GM19372 (cell line): ENCODE data around the gene IQCC.

Experiments used
- ATAC-seq: cut with Tn5 transposase; IDR thresholded peaks from one replicate; pipeline ENCODE4 v1.9.1; 2021; ENCODE audit warnings: mild to moderate bottlenecking, low read depth, moderate library complexity; ENCODE audit not compliant: unreplicated experiment

The IQCC gene

DNA sequence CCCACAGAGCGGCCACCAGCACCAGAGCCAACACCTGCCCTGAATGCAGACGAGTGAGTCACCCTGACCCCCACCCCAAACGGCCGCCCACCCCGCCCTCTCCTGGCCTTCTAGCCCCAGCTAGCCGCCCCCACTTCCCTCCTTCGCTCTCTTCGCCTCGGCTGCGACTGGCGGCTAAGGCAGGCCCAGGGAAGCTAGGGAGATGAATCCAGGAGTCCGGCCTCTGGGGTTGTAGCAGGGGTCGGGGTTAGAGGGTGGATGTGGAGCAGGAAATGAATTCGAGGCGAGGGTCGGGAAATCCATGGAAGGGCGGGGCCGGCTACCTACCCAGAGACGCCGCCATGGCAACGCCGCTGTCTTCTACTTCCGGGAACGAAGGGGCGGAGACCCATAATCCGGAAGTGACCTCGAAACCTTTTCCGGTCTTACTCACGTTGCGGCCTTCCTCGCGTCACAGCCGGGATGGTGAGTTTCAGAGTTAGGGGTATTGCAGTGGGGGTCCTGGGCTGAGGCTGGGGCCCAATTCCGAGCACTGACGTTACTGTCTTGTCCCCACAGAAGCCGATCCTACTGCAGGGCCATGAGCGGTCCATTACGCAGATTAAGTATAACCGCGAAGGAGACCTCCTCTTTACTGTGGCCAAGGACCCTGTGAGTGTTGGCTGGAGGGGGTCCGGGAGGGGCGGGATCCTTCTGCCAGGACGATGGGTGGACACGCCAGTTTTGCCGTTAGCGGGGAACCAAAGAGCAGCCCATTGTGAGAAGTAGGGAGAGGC lies 16.7 kb downstream of the IQCC start, which contains the start of the genes EIF3I and TMEM234:
Gene EIF3I (plus strand): TSS at position 428 of the 776 bp plus-strand sequence. CDS start 35 bp downstream, at position 463.
Gene TMEM234 (minus strand): TSS at position 374 of the 776 bp plus-strand sequence. CDS start 31 bp downstream, at position 343.
- ATAC-seq: peak; percentile 97

DNA sequence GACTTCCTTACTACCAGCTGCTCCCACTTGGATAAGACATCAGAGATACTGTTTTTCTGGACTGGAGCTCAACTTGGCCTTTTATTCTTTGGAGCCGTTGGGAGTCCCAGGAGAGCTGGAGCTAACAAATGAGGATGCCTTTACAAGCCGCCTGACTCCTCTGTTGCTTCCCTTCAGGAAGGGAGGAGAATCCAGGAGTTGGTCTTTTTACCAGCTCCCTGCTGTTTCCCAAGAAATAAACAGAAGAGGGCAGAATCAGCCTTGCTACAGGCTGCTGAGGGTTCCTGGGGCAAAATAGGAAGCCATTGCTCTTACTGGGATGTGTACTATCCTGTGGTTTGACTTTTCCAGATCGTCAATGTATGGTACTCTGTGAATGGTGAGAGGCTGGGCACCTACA lies 18.2 kb downstream of the IQCC start:
- no peak for ATAC-seq

DNA sequence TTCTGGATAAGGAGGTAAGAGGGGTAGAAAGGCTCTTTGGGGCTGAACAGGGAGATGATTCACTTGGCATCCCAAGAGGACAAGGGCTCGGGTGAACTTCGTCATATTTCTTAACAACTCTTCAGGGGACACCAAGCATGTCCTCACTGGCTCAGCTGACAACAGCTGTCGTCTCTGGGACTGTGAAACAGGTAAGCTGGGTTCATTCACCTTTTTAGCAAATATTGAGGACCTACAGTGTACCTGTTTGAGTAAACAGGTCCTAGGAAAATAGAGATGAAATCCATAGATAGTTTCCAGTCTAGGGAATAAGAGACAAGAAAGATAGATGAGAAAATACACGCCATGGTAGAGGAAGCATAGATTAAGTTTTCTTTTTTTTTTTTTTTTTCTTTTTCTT lies 18.8 kb downstream of the IQCC start:
- ATAC-seq: no peak

DNA sequence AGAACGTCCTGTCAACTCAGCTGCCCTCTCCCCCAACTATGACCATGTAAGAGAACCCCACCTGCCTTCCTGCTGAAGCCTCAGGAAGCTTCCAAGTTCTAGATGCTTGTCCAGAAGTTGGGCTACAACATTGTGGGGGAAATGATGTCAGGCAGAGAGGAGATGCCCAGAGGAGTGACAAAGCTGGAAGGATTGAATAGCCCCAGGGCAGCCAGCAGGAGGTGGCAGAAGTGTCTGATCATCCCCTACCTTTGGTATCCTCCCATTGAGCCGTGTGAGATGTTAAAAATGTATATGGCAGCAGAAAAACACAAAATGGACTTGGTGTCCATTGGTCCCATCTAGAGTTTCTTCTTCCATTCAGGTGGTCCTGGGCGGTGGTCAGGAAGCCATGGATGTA lies 23.3 kb downstream of the IQCC start:
- ATAC-seq: no peak

DNA sequence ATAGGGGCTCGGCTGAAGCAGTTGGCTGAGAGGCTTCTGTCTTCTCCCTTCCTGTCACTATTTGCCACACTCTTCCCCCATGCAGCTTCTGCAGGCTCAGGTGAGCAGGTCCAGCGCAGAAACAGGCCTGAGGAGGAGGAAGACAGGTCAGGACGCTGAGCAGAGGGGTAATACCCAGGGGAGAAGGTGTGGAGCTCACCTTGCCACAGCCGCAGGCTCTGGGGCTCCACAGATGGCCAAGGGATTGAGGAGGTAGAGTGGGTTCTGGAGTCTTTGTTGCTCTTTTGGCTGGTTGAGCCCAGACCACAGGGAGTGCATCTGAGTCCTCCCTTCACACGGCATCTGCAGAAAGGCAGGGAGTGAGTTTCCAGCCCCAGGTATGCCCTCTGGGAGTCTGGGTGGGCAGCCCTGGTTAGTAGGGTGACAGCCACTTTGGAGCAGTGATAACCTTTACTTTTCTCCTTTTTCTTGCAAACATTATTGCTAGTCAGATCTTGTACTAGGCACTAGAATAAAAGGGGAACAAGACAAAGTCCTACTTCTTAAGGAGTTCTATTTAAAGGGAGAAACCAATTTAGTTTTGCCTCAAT lies 26.5 kb downstream of the IQCC start:
- ATAC-seq: no peak

DNA sequence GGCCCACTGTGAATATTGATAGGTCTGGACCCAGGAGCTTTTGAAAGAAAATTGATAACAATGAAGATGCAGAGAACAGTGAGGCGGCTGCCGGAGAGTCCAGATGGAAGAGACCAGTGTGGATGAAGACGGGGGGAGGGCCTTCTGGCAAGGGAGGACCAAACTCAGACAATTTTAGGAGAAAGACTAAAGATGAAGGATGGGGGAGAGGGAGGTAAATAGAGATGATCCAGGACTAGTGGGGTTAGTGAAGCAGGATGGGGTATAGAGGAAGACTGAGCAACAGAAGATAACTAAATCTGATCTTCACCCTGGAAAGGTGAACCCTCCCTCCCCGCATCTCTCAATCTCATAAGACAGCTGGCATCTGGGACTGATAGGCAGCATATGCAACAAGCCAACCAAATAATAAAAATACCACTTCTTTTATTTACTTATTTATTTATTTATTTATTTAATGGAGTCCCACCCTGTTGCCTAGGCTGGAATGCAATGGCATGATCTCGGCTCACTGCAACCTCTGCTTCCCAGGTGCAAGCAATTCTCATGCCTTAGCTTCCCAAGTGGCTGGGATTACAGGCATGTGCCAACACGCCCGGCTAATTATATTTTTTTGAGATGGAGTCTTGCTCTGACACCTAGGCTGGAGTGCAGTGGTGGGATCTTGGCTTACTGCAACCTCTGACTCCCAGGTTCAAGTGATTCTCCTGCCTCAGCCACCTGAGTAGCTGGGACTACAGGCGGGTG lies 27.3 kb downstream of the IQCC start:
- ATAC-seq: no peak

DNA sequence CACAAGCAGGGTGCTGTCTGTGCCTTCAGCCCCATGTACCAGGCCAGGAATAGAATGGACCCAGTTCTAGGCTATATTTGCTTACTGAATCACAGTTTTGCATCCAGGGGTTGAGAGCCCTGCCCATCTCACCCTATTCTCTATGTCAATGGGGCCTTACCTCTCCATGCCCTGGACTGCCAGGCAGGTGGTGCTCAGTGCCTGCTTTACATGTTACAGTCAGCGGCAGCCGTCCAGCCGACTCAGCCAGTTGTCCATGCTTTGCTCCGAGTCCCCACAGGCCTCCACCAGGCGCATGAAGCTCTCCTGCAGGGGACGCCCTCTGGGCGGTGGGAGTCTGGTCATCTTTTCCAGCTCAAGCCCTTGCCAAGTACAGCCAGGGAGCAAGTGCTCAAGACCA lies 29.3 kb downstream of the IQCC start:
- ATAC-seq: no peak

DNA sequence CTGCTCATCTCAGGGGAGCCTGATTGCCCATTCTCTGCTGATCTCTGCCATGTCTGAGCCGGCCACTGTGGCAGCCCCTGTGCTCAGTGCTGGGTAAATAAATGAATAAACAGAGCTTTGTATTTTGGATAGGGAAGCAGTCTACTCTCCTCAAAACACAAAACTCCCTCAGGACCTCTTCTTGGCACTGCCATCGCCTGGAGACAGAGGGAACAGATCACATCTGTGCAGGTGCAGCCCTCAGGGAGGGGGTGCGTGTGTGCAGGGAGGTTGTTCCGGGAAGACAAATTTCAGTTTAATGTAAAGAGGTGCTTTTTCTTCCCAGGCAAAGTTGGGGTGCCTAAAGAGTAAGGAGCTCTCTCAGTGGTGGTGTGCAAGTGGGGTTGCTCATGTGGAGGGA lies 33.9 kb downstream of the IQCC start:
- no peak for ATAC-seq

DNA sequence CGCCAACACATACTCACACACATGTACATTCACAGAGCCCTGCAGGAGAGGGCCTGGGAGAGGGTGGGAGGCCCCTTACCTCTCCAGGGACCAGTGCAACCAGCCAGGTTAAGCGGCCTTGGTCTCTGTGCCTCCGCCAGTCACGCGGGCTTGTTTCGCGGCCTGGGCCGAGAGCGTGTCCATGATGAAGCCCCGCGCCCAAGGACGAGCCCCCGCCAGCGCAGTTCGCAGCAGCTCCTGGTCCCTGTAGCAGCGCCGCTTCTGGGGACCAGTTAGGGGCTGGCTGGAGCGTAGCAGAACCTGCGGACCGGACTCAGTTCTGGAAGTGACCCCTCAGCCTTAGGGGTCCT lies 34.3 kb downstream of the IQCC start:
- ATAC-seq: no peak

DNA sequence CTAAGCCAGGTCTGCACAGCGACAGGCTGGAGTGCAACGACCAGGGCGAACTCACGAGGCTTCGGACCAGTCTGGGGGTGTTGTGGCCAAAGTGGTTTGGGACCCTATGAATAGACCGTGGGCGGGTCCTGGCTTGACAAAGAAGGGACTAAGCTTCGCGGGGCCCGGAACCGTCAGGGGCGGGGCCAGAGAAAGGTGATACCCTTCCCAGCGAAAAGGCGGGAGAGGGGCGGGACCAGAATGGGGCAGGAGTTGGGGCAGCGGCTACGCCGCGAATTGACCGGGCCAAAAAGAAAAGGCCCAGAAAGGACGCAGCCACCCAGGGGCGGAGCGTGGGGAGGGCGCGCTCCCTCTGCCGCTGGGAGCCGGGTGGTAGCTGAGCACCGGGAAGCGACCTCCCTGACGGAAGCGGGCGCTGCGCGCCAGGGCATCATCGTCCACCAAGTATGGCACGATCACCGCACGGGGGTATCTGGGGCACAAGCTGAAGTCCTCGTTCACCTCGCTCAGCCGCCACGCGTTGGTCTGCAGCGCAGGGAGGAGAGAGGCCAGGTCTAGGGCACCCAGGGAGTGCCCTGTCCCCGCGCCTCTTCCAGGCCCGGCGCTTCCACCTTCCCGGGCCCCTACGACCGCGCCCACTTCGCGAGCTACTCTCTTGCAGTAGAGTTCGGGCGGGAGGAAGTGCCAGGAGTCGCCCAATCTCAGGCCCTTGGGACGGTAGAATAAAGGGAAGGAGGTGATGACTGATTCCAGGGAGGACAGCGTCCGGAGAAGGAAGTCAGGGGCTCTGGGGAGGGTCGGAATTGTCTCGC lies 34.9 kb downstream of the IQCC start:
- ATAC-seq: no peak

DNA sequence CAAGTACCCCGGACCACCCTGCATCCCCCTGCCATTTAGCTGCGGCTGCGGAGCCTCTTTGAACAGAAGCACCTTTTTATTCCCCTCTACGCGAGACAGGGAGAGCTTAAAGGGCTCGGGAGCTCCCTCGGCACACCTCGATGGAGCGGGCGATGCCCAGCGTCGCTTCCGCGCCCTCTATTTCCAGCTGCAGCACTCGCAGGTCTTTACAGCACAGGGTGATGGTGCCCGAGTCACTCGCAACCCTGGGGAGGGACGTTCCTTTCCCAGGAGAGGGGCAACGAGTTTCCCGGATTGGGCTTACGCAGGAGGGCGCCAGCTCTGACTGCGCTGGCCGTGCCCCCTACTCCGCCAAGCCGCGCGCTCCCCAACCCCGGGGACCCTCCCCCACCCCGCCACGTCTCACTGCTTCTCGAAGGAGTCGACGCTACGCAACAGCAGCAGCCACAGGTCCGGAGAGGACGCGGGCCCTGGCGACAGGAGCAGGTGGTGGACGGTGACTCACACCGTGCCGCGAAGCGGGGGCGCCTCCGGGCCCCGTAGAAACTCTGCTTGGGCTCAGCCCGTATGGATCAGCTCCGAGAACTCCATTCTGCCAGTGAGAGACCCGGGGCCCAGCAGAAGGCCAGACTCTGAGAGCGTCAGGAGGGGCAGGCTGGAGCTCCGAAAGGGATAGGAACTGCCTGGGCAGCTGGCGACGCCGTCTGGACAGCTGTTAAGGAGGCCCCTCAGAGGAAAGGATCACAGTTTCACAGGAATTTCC lies 35.7 kb downstream of the IQCC start:
- ATAC-seq: no peak

DNA sequence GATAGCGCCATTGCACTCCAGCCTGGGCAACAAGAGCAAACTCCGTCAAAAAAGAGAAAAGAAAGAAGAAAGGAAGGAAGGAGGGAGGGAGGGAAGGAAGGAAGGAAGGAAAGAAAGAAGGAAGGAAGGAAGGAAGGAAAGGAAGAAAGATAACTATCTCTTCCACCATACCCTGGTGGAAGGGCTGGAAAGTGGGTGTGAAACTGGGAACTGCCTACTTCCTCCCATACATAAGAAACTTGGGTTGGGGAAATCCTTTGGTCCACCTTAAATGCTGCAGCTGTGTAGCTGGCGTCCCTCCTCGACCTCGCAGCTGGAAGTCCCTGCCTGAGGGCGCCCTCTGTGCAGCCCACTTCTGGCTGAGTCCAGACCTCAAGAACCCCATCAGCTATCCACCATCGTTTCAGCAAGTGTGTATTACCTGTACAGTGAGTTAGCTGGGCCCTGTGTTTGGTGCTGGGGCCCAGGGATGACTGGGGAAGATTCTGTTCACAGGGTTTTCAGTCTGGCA lies 36.9 kb downstream of the IQCC start:
- ATAC-seq: no peak

DNA sequence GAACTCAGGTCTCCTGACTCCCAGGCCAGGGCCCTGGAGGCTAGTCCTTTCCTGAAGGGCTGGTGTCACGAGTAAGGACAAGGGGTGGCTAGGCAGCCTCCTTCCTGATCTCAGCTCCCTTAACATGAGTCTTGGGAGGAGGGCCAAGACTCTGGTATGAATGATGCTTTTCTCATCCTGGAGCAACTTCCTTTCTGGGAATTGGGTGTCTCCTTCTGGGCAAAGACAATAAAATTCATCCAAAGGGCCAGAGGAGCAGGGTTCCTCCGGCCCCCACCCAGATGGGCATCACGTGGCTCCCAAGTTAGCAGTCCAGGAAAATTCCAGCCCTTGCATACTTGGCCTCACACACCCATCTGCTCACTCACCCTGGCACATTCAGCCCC lies 41.4 kb downstream of the IQCC start, which contains the start of gene FAM167B:
Gene FAM167B (plus strand): TSS at position 335 of the 386 bp plus-strand sequence. CDS start 200 bp downstream, outside the sequence.
- no peak for ATAC-seq

DNA sequence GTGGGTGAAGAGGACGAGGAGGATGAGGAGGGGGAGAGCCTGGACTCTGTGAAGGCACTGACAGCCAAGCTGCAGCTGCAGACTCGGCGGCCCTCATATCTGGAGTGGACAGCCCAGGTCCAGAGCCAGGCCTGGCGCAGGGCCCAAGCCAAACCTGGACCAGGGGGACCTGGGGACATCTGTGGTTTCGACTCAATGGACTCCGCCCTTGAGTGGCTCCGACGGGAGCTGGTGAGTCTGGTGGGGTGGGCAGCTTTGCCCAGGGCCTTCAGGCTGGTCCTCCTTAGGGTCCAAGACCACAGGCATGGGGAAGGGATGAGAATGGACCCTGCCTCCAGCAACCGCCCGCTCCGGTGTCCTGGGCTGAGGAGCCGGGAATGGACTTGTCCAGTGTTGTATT lies 42.0 kb downstream of the IQCC start:
- no peak for ATAC-seq

DNA sequence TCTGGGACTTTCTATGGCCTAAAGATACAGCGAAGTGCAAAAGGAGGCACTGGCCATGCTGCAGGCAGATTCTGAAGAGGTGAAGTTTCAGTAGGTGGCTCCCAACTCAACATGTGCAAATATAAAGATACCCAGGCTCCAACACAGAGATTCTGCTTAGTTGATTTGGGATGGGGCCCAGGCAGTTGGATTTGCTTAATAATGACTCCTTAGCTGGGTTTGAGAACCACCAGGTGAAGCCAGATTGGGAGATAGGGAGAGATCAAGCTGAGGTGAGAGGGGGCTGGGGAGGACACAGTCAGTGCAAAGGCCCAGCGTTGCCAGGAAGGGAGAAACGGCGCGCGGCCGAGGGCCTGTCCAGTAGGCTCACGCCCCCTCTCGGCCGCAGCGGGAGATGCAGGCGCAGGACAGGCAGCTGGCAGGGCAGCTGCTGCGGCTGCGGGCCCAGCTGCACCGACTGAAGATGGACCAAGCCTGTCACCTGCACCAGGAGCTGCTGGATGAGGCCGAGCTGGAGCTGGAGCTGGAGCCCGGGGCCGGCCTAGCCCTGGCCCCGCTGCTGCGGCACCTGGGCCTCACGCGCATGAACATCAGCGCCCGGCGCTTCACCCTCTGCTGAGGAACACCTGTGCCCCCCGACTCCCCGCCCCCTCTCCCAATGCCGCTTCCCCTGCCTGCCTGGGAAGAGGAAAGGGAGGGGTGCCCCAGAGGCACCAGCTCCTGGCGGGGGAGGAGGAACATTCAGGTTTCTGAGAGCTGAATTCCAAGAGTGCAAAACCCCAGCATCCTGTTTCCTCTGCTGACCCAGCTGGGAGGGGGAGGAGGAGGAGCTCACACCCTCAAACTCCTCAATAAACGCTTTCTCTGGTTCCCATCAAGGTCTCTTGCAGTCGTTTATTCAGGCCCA lies 42.8 kb downstream of the IQCC start:
- ATAC-seq: no peak

DNA sequence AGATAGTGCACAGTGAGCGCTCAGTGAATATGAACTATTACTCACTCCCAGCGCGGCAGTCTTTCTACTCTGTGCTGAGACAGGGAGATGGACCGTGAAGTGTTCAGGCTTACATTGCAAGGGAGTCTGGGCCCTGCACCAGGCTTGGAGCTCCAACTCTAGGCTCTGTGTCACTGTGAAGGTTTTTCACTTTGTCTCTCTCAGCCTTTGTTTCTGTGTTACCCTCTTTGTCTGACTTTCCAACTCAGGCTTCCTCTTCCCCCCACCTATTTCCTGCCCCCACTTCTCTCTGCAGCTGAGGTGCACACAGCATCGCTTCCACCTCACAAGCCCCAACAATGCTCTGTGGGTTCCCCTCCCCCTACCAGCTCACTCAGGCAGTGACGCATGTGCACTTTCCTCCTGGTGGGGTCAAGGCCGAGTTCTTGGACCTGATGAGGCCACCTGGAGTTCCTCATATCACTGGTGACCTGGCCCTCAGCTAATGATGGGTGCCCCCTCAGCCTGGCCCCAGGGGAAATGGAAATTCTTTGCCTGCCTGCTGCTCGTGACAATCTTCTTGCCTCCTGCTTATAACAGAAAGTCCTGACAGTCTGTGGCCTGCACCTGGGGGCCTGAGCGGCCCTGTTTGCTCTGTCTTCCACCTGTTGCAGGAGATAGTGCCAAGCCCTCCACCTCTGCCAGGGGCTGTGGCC lies 44.5 kb downstream of the IQCC start:
- ATAC-seq: peak; percentile 58

DNA sequence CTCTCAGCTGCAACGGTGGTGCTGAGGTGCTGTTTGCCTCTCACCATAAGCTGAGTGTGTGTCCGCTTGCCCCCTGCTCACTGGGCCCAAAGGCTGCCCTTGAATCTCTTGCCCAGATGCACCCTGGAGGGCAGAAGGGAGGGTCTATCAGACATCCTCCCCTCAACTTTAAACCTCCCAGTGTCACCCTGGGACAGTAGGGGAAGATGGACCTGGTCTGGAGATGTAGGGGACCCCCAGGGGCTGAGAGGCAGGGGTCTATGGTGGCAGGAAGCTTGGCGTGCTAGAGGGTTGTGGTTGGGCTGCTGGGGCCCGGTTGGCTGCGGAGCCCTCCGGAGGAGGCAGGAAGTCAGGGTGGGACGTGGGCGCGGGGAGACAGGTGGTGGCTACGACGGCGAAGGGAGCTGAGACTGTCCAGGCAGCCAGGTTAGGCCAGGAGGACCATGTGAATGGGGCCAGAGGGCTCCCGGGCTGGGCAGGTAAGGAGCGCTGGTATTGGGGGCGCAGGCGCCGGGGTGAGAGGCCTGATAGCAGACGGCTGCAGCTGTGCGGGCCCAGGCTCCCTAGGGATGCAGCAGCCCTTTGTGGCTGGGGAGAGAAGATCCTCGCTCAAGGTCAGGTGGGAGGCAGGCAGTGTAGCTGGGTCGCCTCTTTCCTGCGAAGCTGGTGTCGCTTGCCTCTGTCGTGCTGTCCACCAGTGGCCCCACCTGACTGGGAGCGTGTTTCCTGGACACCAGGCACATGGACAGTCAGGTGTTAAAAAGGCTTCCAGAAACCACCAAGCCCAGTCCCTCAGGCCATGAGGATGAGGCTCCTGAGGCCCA lies 45.6 kb downstream of the IQCC start, which contains the start of gene LCK:
Gene LCK (plus strand): TSS at position 373 of the 824 bp plus-strand sequence. CDS start 23,065 bp downstream, outside the sequence.
- ATAC-seq: no peak
